ENCODE data around the gene WDR20. TPM values are rescaled to one million over a fixed set of nuclear protein-coding genes. Genes with fewer than 3 reads are reported as not detected.

WDR20 gene
- total RNA-seq, 1 donor from 2014 or later: 20.1 TPM

DNA sequence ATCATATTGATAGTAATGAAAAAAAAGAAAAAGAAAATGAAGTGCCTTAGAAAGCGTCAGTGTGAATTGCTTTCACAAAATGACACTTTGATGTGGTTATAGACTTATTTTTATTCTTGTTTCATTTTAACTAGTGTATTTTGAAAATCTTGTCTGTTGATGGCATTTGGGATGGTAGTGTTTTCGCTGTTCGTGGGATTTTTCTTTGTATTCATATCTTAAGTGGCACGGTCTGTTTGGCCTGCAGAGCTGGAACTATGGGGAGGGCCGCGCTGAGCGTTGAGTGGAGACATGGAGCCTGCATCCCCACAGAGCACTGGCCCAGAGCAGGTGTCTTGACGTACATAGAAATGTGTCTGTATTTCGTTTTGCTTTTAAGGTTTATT lies 61.6 kb downstream of the WDR20 start:
- DNase-seq: no peak

DNA sequence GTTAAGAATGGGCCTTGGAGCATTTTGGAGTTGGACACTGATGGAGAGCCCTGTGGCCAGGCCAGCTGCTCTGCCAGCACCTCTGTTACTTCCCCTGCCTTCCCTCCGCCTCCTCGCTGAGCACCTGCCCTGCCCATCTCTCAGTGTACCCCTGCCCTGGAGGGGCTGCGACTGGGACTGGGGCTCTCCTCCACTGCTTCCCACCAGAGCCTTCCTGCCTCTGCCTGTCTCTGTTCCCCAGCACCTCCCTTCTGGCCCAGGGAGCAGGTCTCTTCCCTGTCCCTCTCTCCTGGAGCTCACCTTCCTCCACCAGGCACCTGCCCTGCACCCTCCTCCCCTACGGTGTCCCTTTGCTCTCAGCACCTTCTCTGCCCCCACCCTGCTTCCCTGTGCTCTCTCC lies 62.1 kb downstream of the WDR20 start:
- DNase-seq: no peak

DNA sequence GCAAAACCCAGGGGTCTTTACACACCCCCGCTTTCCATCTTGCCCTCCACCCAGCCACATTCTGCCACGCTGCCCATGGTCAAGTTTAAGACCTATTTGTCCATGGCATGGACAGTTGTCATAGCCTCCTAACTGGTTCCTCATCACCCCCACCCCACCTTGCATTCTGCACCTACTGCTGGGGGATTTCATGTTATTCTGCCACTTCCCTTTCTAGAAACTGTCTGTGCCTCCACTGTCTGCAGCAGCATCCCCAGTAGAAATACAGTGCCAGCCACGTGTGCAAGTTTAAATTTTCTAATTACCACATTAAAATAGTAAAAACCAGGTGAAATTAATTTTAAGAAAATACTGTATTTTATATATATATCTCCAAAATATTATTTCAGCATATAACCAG lies 63.2 kb downstream of the WDR20 start:
- no peak for DNase-seq

DNA sequence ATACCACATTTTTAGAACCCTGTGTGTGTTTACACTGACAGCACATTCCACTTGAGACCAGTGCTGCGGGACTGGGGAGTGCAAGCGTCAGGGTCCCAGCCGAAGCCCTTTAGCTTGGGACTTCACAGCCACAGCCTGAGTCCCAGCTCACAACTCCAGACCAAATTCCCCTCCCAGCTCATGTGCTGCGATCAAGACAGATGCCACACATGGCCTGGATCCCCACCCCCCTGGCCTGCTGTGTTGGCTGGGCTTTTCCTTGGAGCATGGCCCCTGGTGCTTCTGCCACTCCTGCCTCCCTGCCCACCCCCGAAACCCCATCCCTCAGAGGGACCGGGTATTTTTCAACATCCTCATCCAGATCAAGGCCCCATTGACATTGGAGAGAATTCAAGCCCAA lies 63.7 kb downstream of the WDR20 start:
- DNase-seq: no peak

DNA sequence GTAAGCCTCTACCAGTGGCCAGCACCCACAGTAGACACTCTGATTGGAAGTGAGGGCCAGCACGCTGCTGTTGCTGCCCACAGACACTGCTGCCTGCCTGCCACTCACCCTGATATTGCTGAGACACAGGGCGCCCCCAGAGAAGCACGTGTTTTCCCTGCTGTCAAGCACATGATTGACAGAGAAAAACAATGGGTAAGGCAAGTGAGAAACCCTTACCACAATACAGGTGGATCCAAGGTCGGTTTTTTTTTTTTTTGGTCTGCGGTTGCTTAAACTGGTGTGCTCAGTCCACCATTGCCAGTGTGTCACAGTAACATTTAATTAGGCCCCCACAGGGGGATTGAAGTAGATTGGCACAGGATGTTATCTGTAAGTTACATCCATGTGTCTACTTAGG lies 65.9 kb downstream of the WDR20 start:
- no peak for DNase-seq

DNA sequence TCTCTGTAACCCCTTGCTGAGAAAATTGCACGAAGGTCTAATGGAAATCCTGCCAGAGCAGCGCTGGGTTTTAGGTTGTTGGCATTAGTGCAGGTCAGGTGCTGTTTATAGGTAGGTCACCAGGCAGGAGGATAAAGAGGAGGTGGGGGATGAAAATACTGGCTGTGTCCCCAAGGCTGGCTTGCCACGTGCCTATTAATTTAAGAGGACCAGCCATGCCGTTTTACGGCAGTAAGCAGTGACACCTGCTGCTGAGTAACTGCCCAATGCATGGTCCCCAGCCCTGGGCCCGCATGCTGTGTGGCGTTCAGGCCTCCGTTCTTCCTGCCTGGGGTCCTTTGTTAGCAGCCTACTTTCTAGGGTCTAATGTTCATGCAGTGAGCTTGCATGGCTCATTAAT lies 67.2 kb downstream of the WDR20 start:
- DNase-seq: no peak

DNA sequence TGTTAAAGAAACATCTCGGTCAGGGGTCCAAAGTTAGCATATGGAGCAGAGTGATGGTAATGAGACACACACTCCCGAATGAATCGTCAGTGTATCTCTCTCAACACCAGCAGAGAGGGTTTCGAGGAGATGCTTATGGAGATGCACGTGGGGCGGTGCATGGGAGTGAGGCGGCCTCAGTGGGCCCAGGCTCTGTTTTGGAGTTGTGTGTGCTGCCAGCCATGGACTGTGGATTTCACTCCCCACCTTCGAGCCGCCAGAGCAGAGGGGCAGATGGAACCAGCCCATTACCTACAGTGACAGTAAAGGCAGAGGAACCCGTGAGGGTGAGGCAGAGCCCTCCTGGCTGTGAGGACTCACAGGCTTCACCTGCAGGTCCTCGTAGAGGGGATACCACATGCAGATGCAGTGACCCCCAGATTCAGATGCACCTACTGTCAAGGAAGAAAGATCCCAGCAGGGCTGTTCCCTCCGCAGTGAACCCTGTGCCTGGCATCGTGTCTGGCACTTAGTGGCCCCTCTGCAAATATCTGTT lies 68.2 kb downstream of the WDR20 start:
- DNase-seq: no peak

DNA sequence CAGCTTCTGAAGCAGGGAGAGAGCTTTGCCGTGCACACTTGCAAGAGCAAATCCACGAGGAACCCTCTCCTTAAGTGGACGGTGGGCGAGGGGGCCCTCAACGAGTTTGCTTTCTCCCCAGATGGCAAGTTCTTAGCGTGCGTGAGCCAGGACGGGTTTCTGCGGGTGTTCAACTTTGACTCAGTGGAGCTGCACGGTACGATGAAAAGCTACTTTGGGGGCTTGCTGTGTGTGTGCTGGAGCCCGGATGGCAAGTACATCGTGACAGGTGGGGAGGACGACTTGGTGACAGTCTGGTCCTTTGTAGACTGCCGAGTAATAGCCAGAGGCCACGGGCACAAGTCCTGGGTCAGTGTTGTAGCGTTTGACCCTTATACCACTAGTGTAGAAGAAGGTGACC lies 69.0 kb downstream of the WDR20 start:
- DNase-seq: no peak

DNA sequence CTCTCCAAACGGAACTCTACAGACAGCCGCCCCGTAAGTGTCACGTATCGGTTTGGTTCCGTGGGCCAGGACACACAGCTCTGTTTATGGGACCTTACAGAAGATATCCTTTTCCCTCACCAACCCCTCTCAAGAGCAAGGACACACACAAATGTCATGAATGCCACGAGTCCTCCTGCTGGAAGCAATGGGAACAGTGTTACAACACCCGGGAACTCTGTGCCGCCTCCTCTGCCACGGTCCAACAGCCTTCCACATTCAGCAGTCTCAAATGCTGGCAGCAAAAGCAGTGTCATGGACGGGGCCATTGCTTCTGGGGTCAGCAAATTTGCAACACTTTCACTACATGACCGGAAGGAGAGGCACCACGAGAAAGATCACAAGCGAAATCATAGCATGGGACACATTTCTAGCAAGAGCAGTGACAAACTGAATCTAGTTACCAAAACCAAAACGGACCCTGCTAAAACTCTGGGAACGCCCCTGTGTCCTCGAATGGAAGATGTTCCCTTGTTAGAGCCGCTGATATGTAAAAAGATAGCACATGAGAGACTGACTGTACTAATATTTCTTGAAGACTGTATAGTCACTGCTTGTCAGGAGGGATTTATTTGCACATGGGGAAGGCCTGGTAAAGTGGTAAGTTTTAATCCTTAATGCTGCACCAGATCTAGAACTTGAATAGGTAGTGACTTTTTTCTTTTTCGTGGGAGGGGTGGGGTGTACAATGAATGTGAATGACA lies 69.7 kb downstream of the WDR20 start:
- peak; percentile 17 for DNase-seq

DNA sequence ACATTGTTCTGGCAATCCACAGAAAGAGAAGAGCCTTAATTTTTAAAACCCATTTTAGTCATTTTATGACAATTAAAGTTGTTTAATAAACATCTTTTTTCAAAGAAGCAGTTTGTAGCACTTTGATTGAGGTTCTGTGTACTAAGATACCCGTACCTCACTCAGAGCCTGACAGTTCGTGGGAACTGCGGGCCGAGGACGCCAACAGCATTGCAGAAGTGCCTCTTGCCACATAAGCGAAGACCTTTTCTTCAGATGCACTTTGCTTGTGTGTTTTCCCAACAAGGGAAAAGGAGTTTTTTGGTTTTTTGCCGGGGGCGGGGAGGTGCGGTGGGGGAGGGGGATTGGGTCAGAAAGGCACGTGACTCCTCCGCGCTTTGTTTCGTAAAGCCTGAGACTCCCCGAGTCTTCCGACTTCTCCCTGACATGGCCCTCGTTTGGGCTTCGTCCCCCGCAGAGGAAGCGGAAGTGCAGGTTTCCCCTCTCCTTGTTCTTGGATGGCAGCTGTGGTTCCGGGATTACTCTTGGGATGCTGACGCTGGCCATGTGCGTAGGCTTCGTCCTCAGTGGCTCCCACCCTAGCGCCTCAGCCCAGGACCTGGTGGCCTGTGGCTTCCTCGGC lies 70.8 kb downstream of the WDR20 start:
- DNase-seq: no peak

DNA sequence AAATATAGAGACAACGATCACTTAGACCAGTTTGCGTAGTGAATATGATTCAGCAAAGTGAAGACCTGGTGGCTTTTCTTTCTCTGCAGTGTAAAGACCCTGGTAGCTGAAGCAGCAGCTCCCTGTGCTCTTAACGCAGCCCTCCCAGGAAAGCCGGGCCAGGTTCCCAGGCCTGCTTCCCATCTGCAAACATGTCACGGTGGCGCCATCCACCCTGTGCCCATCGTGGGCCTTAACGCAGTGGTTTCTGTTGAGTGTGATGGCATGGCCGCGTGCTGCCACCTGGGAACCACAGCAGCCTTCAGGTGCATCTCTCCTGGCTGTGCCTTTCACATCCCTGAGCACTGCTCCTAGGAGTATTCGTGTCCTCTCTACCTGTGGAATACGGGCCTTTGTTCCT lies 71.5 kb downstream of the WDR20 start:
- DNase-seq: no peak

DNA sequence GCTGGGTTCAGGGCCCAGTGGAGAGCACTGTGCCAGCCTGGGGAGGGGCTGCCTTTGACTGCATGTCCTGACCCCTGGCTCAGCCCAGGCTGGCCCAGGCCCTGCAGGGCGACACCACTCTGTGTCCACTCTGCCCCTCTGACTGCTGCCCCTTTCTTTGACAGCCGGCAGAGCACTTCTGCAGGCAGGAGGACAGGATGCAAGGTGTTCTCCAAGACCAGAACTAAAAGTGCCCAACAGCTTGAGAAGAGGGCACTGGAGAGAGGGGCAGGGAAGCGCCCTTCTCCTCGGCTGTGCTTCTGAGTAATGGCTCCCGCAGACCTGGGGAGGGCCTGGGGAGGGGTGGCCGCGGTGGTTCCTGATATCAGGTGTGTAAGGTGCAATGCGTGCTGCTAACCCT lies 72.7 kb downstream of the WDR20 start:
- DNase-seq: no peak

DNA sequence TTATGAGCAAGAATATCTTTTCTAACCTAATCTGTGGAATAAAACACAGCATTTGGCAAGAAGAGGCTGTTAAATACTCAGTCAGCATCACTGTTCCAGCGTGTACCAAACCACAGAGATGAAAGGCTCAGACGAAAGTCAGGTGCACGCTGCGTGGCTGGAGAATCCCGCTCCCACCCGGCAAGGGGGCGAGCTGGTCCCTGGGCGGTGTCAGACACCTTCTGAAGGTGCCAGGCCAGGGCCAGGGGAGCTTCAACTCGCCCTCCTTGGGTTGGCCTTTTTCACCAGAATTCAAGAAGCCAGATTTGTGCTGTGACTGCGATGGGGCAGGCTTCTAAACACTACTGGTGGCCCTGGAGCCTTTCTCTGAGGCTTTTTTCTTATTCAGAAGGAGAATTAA lies 73.1 kb downstream of the WDR20 start:
- DNase-seq: no peak

DNA sequence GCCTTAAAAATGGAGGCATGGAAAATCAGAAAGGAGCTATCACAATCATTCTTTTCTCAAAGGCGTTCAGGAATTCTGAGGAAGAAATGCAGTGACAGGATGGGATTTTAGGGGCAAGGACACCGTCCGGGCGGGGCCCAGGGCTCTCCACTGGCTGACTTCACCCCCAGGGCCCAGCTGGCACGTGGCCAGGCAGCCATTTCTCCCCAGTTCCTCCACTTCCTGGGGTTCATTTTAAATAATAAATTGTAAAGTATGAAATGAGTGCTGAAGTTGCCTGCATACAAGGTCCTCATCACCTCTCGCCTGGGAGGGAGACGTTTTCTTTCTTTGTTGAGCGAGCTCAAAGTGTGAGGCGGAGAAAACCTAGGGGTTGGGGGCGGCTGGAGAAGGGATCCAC lies 73.8 kb downstream of the WDR20 start:
- DNase-seq: no peak

DNA sequence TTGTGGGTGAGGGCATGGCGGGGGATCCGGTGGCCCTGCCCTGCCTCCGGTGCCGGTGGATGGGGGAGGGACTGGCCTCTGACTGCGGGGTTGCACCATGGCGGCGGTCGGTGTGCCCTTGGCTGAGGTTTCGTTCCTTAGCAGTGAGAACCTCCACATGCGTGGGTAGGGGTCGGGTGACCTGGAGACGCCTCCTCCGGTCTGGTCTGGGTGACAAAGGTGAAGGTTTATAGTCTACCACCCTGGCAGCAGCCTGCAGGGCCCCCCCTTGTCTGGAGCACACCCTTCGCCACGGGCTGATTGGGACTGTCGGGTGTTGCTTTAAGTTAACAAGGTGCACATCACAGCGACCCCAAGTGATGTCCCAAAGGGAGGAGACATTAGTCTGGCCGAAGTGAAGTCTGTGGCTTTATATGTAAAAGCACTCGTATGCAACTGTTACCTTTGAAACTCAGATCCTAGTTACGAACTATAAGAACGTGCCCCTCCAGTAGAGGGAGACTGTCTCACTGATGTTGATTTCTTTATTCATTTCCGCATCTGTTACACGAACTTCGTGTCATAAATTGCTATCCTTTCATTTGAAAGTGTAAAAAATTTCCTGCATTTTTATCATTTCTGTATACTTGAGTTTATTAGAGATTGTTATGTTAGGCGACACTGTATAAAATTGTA lies 74.4 kb downstream of the WDR20 start:
- DNase-seq: no peak

DNA sequence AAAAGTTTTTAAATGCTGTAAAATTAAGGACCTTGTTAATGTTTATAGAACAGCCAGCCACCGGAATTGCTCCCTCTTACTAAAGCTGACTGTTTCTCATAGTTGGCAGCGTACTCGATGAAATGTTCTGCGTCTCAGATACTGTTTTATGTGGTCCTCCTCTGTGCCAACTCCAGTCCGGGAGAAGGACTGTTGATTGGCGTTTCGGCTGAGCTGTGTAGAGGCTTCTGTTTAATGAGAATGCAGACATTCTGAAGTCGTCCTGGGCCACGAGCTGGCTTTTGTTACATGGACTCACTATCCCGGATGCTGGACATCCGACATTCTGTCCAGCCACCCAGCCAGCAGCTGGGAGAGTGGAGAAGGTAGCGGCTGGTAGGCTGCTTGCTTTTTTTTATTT lies 75.4 kb downstream of the WDR20 start:
- DNase-seq: no peak

DNA sequence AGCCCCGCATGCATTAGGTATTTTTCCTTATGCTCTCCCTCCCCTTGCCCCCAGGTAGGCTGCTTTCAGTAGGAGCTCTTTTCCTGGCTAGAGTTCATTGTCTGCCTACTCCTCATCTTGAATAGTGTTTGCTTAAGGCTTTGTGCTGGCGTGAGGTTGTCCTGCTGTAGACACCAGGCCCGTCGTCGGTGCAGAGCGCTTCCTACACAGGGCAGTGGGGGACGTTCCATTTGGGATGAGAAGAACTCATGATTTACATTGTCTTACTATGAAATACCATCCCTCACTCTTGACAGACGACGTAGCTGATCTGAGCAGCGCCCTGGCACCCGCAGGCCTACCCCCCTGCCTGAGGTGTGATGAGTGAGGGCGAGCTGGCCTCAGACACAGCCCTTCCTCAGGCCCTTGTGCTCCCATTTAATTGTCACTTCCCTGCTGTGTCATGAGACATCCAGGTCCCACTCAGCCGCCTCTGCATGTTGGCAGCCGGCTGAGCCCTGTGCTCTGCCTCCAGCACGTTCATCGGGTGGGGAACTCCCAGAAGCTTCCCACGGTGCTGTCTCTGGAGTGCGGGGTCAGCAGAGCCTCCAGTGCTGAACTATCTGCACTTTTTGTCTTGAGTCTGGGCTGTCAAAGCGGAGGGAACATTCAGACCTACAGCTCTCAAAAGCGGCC lies 76.0 kb downstream of the WDR20 start:
- DNase-seq: no peak

DNA sequence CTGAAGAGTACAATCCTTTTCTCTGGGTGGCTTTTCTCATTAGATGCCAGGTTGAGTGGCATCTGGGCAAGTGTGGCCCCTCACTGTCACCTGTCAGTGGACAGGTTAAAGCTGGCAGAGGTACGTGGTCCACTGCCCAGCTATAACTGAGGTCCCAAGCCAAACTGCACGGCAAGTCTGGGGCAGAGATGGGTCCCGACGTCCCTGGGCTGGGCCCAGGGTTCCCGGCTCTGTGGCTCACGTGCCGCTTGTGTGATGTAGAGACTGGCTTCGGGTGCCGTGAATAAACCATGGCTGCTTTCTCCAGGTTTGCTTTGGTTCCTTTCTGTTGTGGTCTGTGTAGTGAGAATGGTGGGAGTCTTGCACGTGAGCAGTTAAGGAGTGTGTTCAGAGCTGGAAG lies 77.7 kb downstream of the WDR20 start:
- no peak for DNase-seq

DNA sequence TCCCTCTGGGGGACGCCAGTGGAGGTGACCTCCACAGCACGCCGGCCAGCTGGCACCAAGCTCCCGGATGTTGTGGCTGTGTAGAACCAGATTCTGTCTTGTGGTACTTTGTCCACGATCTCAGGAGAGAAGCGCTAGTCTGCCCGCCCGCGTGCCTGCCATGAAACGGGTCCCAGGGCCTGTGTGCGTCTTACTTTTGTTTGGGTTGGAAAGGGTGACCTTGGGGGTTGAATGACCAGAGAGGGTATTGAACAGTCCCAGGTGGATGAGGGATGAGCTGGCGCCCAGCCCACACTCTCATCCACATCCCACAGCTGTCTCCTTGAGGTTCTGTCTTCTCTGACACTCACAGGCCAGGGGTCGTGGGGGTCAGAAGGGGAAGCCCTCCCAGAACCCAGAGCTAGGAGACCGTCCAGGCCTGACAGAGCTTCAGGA lies 78.3 kb downstream of the WDR20 start:
- no peak for DNase-seq

DNA sequence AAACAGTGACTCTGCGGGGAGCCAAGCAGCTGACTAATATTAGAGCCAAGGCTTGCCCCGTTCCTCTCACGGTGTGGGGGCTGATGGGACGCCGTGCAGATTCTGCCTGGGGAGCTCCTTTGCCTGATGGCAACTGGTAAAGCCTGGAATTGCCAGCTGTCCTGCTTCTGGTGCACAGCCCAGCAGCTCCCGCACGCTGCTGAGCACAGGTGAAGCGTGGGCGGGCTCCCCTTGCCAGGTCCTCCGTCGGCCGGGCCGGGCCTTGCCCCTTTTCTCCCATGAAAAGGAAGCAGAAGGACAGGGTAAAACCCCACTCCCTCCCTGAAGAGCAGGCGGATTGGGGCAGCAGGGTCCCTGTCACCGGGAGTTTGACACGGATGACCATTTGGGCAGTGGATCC lies 79.0 kb downstream of the WDR20 start:
- no peak for DNase-seq

DNA sequence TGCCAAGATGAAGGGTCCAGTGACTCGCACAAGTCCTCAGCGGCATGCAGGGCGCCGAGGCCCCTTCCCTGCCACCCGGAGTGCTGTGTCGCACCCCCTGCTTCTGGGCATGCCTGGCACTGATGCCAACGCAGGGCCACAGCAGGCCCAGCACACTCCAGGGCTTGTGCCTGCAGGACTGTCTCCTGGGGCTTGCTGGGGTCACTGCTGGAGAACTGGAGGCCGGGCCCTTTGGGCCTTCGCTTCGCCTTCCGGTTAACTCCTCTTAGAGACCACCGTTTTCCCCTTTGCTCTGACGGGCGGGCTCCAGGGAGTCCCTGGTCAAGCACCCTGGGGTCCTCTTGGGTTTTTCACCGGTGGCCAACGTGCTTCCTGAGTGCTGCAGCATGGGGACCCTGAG lies 79.6 kb downstream of the WDR20 start:
- DNase-seq: no peak

DNA sequence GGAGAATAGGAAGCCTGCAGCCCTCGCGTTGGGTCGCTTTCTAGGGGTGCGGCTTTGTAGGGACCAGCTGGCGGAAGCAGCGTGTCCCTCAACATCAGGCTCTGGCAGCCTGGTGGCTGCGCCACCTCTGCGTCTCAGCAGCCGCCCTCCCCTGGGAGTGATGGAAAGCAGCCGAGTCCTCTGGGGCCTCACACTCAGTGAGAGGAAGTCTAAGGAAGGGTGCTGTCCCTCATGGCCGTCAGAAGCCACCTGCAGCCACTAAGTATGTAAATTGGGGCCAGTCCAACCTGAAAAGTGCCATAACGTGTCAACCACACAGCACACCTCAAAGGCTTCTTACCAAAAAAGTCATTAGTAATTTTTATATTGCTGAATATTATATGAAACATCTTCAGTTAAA lies 80.3 kb downstream of the WDR20 start:
- no peak for DNase-seq

DNA sequence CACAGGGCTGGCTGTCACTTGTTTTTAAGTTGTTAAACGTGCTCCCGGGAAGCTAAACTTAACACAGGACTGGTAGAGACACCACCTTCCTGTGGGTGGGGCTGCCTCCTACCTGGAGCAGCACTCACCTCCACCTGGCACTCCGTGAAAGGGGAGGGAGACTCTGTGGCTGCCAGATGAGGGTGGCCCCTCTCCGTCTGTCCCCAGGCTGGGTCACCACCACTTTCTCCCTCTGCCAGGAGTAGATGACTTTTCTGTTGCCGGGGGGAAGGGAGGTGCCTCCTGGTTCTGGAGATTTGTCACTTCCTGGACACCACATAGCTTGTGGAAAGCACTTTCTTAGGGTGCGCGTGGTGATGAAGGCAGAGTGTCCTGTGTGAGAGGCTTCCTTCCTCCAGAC lies 81.3 kb downstream of the WDR20 start:
- DNase-seq: peak; percentile 72

Measured in dermis blood vessel endothelial cell (primary cell).